ENCODE measurements around the gene KCTD21.

GRCh38 chr11:78203184-78203583 lies 14.8 kb upstream of the KCTD21 start:
- no peak for TF ChIP-seq ZNF274 (IDR thresholded peaks at IDR 0.05; ENCODE audit: low read depth, low read length)
- TF ChIP-seq YY1 (IDR thresholded peaks at IDR 0.05; ENCODE audit: insufficient read depth, insufficient read length) = no peak
